Caki2 (cell line): ENCODE data around the gene LIMA1. TPM values are rescaled to one million over a fixed set of nuclear protein-coding genes. Genes with fewer than 3 reads are reported as not detected.

Source experiments
- total RNA-seq: library from RNA; depleted of rRNA; stranded (reverse); fragments of >200 nt; shearing (Covaris generic); gene quantifications from 2 replicates; pipeline ENCODE4 v1.2.3, GENCODE V29; 2014; ENCODE audit warnings: low replicate concordance; rRNA removed

LIMA1 gene
- total RNA-seq, 1 experiment from 2014 or later, result 22.0 TPM

Other genes with a start within 250 kb of the LIMA1 start
- gene ASIC1, start 225.9 kb downstream of the LIMA1 start, total RNA-seq, result 0.74 and 5.8 TPM in 2 replicates
- gene SMARCD1, start 198.2 kb downstream of the LIMA1 start, total RNA-seq, result 61.0 and 61.9 TPM in 2 replicates
- gene GPD1, start 179.5 kb downstream of the LIMA1 start, total RNA-seq, result not detected in 2 replicates
- 74.0 and 127 TPM in 2 replicates for gene COX14, start 171.3 kb downstream of the LIMA1 start, total RNA-seq
- gene CERS5, start 116.2 kb downstream of the LIMA1 start, total RNA-seq, result 47.1 and 78.6 TPM in 2 replicates
- not detected in 2 replicates for gene FAM186A, start 113.1 kb upstream of the LIMA1 start, total RNA-seq
- 13.0 and 26.5 TPM in 2 replicates for gene LARP4, start 117.4 kb upstream of the LIMA1 start, total RNA-seq
- gene DIP2B, start 221.5 kb upstream of the LIMA1 start, total RNA-seq, result 3.6 and 4.7 TPM in 2 replicates